Erythroblast (primary cell): ENCODE measurements around the gene PUM1.
A peak's percentile ranks its signal among the peaks of the same experiment; 100 is the strongest.
"Not testable (repeated sequence)": the region's sequence is repeated elsewhere in the genome, so short reads cannot be mapped to it uniquely, and the experiment has no call there.

Experiments
- DNase-seq, 2 experiments: peaks; one replicate each; lab custom pipeline; 2025; lab: John Stamatoyannopoulos, UW
- GATA1 ChIP-seq: IDR thresholded peaks from 2 replicates; pipeline ENCODE4 v1.6.1; 2011; ENCODE audit warnings: low read depth, mild to moderate bottlenecking, control low read depth, low read length, moderate library complexity
- POLR2A ChIP-seq: IDR thresholded peaks from 2 replicates; pipeline ENCODE4 v1.6.1; 2011; ENCODE audit warnings: mild to moderate bottlenecking, low read length

Gene PUM1

GRCh38 chr1:31055501-31055900, 10.0 kb downstream of the PUM1 start:
- DNase-seq, result no peak
- TF ChIP-seq POLR2A, result no peak
- no peak for TF ChIP-seq GATA1

GRCh38 chr1:31054958-31055481, 10.5 kb downstream of the PUM1 start:
- no peak for TF ChIP-seq POLR2A
- no peak for TF ChIP-seq GATA1
- no peak for DNase-seq

GRCh38 chr1:31054349-31054748, 11.2 kb downstream of the PUM1 start:
- no peak for DNase-seq
- TF ChIP-seq POLR2A (no peak), GATA1 (no peak)

- DNase-seq, result not testable (repeated sequence)
Observed at GRCh38 chr1:31052613-31053012, 12.9 kb downstream of the PUM1 start.

- TF ChIP-seq GATA1 (no peak), POLR2A (no peak)
- no peak for DNase-seq
Observed at GRCh38 chr1:31051611-31052010, 13.9 kb downstream of the PUM1 start.

GRCh38 chr1:31047507-31047906, 18.0 kb downstream of the PUM1 start:
- DNase-seq, result not testable (repeated sequence)

- no peak for TF ChIP-seq POLR2A
- TF ChIP-seq GATA1, result no peak
- DNase-seq, result peak; percentile 45 to 53
Observed at GRCh38 chr1:31043631-31044030, 21.9 kb downstream of the PUM1 start.

- TF ChIP-seq GATA1 (no peak), POLR2A (no peak)
- no peak for DNase-seq
Observed at GRCh38 chr1:31042656-31043055, 22.9 kb downstream of the PUM1 start.

GRCh38 chr1:31041529-31041928, 24.0 kb downstream of the PUM1 start:
- DNase-seq, result peak; percentile 14 to 17
- TF ChIP-seq GATA1 (no peak), POLR2A (no peak)

- TF ChIP-seq GATA1 (no peak), POLR2A (no peak)
- DNase-seq, result no peak
Observed at GRCh38 chr1:31040038-31040437, 25.5 kb downstream of the PUM1 start.

- DNase-seq, result not testable (repeated sequence)
Observed at GRCh38 chr1:31038935-31039334, 26.6 kb downstream of the PUM1 start.

- peak; percentile 46 to 50 for DNase-seq
- TF ChIP-seq GATA1 (no peak), POLR2A (no peak)
Observed at GRCh38 chr1:31038360-31038759, 27.2 kb downstream of the PUM1 start.

GRCh38 chr1:31036749-31037500, 28.6 kb downstream of the PUM1 start:
- TF ChIP-seq POLR2A (no peak), GATA1 (no peak)
- DNase-seq, result peak in 1 of 2 experiments; percentile 38

- no peak for DNase-seq
- TF ChIP-seq GATA1, result no peak
- no peak for TF ChIP-seq POLR2A
Observed at GRCh38 chr1:31033598-31033997, 31.9 kb downstream of the PUM1 start.

GRCh38 chr1:31032266-31032665, 33.3 kb downstream of the PUM1 start:
- no peak for TF ChIP-seq GATA1
- no peak for DNase-seq
